Retinal pigment epithelial cell (primary cell): ENCODE results near the gene KIF25.

ENCODE experiments used
- DNase-seq: peaks from one replicate; pipeline ENCODE4 v3.0.0-alpha.2; 2010; ENCODE audit warnings: low read depth
- H3K4me3 ChIP-seq: 2 replicates; pipeline ENCODE4 v1.5.1; 2011; ENCODE audit warnings: mild to moderate bottlenecking, low read length, control low read depth, moderate library complexity
- TF ChIP-seq, protein P1 (sequence below): conservative IDR thresholded peaks from 2 replicates; pipeline ENCODE4 v1.5.1; 2011; ENCODE audit warnings: low read depth, low read length, control low read depth, inconsistent platforms

Gene KIF25

DNA sequence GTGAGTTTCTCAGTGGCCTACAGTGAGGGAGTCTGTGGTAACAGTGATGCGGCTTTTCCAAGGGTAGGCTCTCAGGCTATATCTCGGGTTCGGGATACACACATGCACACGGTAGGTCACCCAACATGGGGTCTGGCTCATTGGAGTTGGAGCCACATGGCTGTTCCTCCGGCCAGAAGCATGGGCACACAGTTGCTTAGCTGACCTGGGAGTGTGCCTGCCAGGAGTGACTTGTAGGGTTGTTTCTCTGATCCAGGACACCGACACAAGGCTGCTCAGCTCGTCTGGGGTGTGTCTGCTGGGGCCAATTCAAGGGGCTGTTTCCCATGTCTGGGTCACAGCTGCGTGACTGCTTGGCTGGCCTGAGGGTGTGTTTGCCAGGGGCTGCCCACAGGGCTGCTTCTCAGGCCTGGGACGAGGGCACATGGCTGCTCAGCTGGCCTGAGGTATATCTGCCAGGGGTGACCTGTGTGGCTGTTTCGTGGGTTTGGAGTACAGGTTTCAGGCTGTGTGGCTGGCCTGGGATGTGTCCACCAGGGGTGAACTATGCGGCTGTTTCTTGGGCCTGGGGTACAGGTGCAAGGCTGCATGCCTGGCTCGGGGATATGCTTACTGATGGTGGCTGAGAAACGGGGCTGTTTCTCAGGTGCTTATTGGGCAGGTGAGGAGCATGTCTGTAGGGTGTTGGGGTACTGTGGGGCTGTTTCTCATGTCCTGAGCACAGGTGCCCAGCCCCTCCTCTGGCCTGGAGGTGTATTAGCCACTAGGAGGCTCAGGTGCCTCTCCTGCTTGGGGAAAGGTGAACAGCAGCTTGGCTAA lies 15.2 kb downstream of the KIF25 start:
- TF ChIP-seq, protein P1, sequence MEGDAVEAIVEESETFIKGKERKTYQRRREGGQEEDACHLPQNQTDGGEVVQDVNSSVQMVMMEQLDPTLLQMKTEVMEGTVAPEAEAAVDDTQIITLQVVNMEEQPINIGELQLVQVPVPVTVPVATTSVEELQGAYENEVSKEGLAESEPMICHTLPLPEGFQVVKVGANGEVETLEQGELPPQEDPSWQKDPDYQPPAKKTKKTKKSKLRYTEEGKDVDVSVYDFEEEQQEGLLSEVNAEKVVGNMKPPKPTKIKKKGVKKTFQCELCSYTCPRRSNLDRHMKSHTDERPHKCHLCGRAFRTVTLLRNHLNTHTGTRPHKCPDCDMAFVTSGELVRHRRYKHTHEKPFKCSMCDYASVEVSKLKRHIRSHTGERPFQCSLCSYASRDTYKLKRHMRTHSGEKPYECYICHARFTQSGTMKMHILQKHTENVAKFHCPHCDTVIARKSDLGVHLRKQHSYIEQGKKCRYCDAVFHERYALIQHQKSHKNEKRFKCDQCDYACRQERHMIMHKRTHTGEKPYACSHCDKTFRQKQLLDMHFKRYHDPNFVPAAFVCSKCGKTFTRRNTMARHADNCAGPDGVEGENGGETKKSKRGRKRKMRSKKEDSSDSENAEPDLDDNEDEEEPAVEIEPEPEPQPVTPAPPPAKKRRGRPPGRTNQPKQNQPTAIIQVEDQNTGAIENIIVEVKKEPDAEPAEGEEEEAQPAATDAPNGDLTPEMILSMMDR: no peak
- H3K4me3 ChIP-seq: no peak overlapping the region
- no peak for DNase-seq

DNA sequence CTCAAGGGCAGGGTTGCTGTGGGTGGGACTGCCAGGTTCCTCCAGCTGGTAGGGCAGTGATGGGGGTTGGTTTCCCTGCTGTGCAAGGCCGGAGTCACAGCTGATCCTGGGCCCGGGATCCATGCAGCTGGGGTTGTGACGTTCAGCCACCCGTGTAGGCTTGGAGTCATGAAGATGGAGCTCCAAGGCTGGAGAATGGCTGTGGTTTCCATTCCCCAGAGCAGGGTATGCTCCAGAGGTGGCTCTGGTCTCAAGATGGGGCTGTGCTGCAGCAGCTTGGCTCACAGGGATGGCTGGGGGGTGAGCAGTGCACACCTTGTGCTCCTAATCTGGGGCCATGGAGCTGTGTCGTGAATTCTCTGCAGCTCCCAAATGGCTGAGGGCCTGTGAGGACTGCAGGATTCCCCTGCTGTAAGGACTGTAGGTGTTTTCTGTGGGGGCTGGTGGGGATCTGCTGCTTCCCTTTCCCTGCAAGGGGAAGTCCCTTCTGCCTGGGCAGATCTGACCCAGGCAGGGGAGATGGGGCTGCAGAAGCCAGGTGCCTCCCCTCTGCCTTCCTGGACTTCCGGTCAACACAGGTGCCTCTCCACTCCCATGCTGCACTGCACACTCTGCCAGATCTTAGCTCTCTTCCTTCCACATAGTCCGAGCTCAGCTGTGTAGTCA lies 15.9 kb downstream of the KIF25 start:
- no peak for DNase-seq
- TF ChIP-seq, protein P1: no peak
- no peak overlapping the region for H3K4me3 ChIP-seq

DNA sequence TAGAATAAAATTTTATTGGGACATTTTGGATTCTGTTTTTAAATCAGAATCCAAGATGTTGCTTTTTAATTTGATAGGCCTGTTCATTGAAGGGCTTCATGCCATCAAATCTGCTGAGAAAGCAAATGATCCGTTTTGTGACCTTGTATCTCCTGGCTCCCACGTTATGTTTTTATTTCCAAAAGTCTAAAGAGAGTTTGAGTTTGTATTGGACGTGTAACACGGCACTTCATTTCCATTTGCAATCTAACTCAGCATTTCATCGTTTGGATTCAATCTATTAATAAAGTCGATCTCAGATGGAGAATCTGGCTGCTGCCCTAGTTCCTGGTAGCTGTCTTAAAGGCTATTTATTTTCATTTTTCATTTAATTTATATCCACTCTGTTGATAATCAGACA lies 17.0 kb downstream of the KIF25 start:
- no peak overlapping the region for H3K4me3 ChIP-seq
- TF ChIP-seq, protein P1: no peak
- no peak for DNase-seq

DNA sequence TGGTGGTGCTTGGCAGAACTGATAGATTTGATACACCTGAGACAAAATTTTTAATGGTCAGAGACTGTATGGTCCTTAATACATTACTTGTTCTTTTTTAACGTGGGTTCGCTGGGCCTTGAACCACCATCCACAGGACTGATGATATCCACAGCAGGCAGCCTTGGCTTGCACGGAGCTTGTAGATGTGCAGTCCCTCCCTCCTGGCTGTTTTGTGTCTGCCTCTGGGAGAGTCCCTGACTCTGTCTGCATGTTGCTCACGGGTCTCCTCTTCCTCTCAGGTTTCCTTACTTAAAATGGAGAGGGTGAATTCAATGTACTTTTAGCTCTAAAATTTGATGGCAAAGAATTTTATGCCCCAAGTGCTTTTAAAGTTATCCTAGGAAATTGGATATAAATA lies 17.5 kb downstream of the KIF25 start:
- DNase-seq: no peak
- H3K4me3 ChIP-seq: no peak overlapping the region
- TF ChIP-seq, protein P1: no peak

DNA sequence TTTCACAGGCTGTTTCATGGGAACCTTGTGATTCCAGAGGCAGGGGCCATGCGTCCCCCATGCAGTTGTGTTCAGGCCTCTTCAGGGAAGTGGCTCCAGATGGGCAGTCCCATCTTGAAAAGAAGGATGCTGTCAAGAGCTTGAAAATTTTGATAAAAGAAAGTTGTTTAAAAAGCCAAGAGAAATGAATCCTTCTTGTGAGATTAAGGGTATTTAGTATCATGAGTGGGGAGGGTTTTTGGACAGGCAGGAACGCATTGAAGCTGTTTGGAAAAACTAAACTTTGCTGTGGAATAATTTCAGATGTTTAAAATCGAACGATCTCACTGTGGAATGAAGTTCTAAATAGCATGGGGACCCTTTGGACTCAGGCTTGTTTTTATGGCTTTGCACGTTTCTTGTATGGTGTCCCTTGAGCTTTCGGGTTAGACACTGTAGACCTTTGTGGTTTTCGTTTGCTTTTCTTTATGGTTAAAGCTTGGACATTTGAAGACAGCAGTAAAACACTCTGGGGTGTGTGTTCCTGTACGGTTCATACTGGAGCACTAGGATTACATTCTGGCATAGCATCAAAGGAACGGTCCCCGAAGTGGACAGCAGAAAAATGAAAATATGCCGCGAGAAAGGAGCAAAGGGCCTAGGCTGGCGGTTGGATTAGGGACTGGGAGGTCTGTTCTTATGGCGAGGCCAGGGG lies 18.2 kb downstream of the KIF25 start:
- TF ChIP-seq, protein P1: no peak
- no peak overlapping the region for H3K4me3 ChIP-seq
- DNase-seq: no peak

DNA sequence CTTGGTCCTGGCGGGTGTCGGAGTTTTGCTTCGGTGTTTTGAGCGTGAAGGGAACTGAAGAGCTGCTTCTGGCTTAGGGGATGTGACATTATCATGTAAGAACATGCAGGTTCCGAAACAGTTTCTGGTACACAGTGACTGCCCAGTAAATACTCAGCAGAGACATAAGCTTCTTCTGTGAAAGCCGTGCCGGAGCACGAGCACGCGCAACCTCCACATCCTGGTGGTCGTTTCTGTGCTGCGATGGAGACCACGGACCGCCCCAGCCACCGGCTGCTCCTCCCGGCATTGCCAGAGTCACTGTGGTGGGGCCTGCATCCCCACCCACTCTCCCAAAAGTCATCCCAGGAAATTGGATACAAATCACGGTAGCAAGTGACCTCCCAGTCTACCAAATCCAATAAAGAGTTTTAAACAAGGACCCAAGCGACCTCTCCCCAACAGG lies 18.7 kb downstream of the KIF25 start:
- TF ChIP-seq, protein P1: no peak
- no peak overlapping the region for H3K4me3 ChIP-seq
- no peak for DNase-seq
